GM12878 (cell line): ENCODE measurements around the gene WDR31. TPM values are rescaled to one million over a fixed set of nuclear protein-coding genes. Genes with fewer than 3 reads are reported as not detected.

ENCODE experiments used
- ATAC-seq: fragments of 200-7000 bp; cut with Tn5 transposase; 3 replicates; pipeline ENCODE4 v1.9.1; 2020; ENCODE audit warnings: mild to moderate bottlenecking, moderate library complexity
- BruUV-seq: library from RNA; stranded (reverse); fragments of 400-500 nt; replicated peaks from 2 replicates; lab custom pipeline; 2021; lab: Mats Ljungman, UMichigan
- CTCF ChIA-PET: fragments of 300-600 bp; sonication (Branson Sonifier 250); formaldehyde crosslinking; extraction: SDS; loops from one replicate; lab custom pipeline; 2021; ENCODE audit warnings: inconsistent platforms; lab: Yijun Ruan, JAX
- POLR2A ChIA-PET: fragments of 350-600 bp; formaldehyde crosslinking; extraction: SDS; loops from one replicate; lab custom pipeline; 2021; ENCODE audit warnings: inconsistent platforms; lab: Charles Lee
- RAD21 ChIA-PET: fragments of 300-600 bp; sonication (Branson Sonifier 250); formaldehyde crosslinking; loops from one replicate; lab custom pipeline; 2023; ENCODE audit warnings: antibody characterized with exemption; ENCODE audit not compliant: unreplicated experiment; lab: Charles Lee
- SMC1A ChIA-PET: fragments of 300-600 bp; sonication (Branson Sonifier 250); formaldehyde crosslinking; loops from one replicate; lab custom pipeline; 2023; ENCODE audit not compliant: unreplicated experiment, uncharacterized antibody; lab: Charles Lee
- DNase-seq: peaks from one replicate; pipeline ENCODE4 v3.0.0-alpha.2; 2011; ENCODE audit warnings: low read depth, low spot score
- FAIRE-seq: peaks from 3 replicates; lab custom pipeline; 2011; peaks lifted over from hg19 to GRCh38; lab: Jason Lieb, UNC
- H2AFZ ChIP-seq: 2 replicates; pipeline ENCODE4 v1.6.0; 2011; ENCODE audit warnings: low read depth, low read length, control low read depth; ENCODE audit not compliant: control insufficient read depth
- H3K27ac ChIP-seq: 2 replicates; pipeline ENCODE4 v1.5.1; 2011; ENCODE audit warnings: control low read depth; ENCODE audit not compliant: control insufficient read depth, insufficient read depth
- H3K27me3 ChIP-seq, 2 experiments: replicated peaks in 1 of 2; 2 replicates each; pipeline versions ENCODE4 v1.6.0 to v1.6.1; 2011; ENCODE audit warnings: low read length in 1 of 2; ENCODE audit not compliant: control insufficient read depth in 2 of 2, insufficient read depth in 2 of 2
- H3K36me3 ChIP-seq, 2 experiments: 2 replicates each; pipeline ENCODE4 v1.5.1; 2011; ENCODE audit warnings: low read length in 1 of 2; ENCODE audit not compliant: control insufficient read depth in 2 of 2, insufficient read depth in 2 of 2
- H3K4me1 ChIP-seq: 2 replicates; pipeline ENCODE4 v1.6.1; 2011; ENCODE audit warnings: mild to moderate bottlenecking, low read length, moderate library complexity, mixed read lengths; ENCODE audit not compliant: control insufficient read depth, insufficient read depth
- H3K4me2 ChIP-seq: 2 replicates; pipeline ENCODE4 v1.6.0; 2011; ENCODE audit warnings: control low read depth; ENCODE audit not compliant: control insufficient read depth, insufficient read depth
- H3K4me3 ChIP-seq: fragments of 200-600 bp; sonication (generic); 2 replicates; pipeline ENCODE4 v1.5.1; 2016
- H3K79me2 ChIP-seq: 2 replicates; pipeline ENCODE4 v1.6.0; 2011; ENCODE audit warnings: low read length; ENCODE audit not compliant: control insufficient read depth, insufficient read depth
- H3K9ac ChIP-seq: 2 replicates; pipeline ENCODE4 v1.8.0; 2011; ENCODE audit warnings: low read length, control low read depth, mixed read lengths; ENCODE audit not compliant: control insufficient read depth, insufficient read depth
- H3K9me3 ChIP-seq: replicated peaks from 3 replicates; pipeline ENCODE4 v1.5.1; 2011; ENCODE audit warnings: mild to moderate bottlenecking, low read length; ENCODE audit not compliant: control insufficient read depth, insufficient read depth
- H4K20me1 ChIP-seq: 2 replicates; pipeline ENCODE4 v1.6.0; 2011; ENCODE audit not compliant: control insufficient read depth, insufficient read depth
- CBX5 ChIP-seq: sonication (generic); IDR thresholded peaks from 2 replicates; pipeline ENCODE4 v1.6.1; 2016; ENCODE audit warnings: low read depth, moderate library complexity, mild to moderate bottlenecking, inconsistent platforms
- CHD2 ChIP-seq: IDR thresholded peaks from 2 replicates; pipeline ENCODE4 v1.6.1; 2011; ENCODE audit warnings: low read depth, low read length, improper control_type of control experiment, borderline replicate concordance
- E4F1 ChIP-seq: fragments of 450-650 bp; IDR thresholded peaks from 2 replicates; pipeline ENCODE4 v1.6.1; 2018; ENCODE audit warnings: borderline replicate concordance, mild to moderate bottlenecking; ENCODE audit not compliant: partially characterized antibody
- HDGF ChIP-seq: fragments of 450-650 bp; IDR thresholded peaks from 2 replicates; pipeline ENCODE4 v1.6.1; 2016; ENCODE audit warnings: antibody characterized with exemption
- IRF3 ChIP-seq: fragments of 450-650 bp; IDR thresholded peaks from 2 replicates; pipeline ENCODE4 v1.6.1; 2014; ENCODE audit warnings: mild to moderate bottlenecking
- JUNB ChIP-seq: IDR thresholded peaks from 2 replicates; pipeline ENCODE4 v1.6.1; 2016; ENCODE audit warnings: antibody characterized with exemption, mild to moderate bottlenecking
- MYC ChIP-seq: IDR thresholded peaks from 2 replicates; pipeline ENCODE4 v1.6.1; 2011; ENCODE audit warnings: mild to moderate bottlenecking, low read length, moderate library complexity, inconsistent platforms; ENCODE audit not compliant: insufficient read depth, insufficient replicate concordance, insufficient read length, severe bottlenecking
- NBN ChIP-seq: fragments of 450-650 bp; IDR thresholded peaks from 2 replicates; pipeline ENCODE4 v1.6.1; 2016
- NFYA ChIP-seq: IDR thresholded peaks from 2 replicates; pipeline ENCODE4 v1.6.1; 2011; ENCODE audit warnings: low read depth, mild to moderate bottlenecking, low read length, improper control_type of control experiment, borderline replicate concordance
- NR2C2 ChIP-seq: IDR thresholded peaks from 2 replicates; pipeline ENCODE4 v1.6.1; 2011; ENCODE audit warnings: borderline replicate concordance, low read depth; ENCODE audit not compliant: control insufficient read depth, insufficient read length
- POLR2A ChIP-seq: IDR thresholded peaks from 2 replicates; pipeline ENCODE4 v1.6.1; 2011; ENCODE audit warnings: low read depth, mild to moderate bottlenecking, low read length
- RAD51 ChIP-seq: fragments of 450-650 bp; IDR thresholded peaks from 2 replicates; pipeline ENCODE4 v1.6.1; 2016; ENCODE audit warnings: moderate library complexity, mild to moderate bottlenecking, inconsistent platforms
- RUNX3 ChIP-seq: IDR thresholded peaks from 2 replicates; pipeline ENCODE4 v1.6.1; 2012; ENCODE audit warnings: low read length, inconsistent platforms
- SREBF1 ChIP-seq: IDR thresholded peaks from 2 replicates; pipeline ENCODE4 v1.6.1; 2012; ENCODE audit warnings: mild to moderate bottlenecking, low read length
- TARDBP ChIP-seq: IDR thresholded peaks from 2 replicates; pipeline ENCODE4 v1.6.1; 2016; ENCODE audit warnings: borderline replicate concordance
- TCF12 ChIP-seq: IDR thresholded peaks from 2 replicates; pipeline ENCODE4 v1.6.1; 2011; ENCODE audit warnings: low read depth, mild to moderate bottlenecking, low read length
- TCF7 ChIP-seq: IDR thresholded peaks from 2 replicates; pipeline ENCODE4 v1.6.1; 2014; ENCODE audit warnings: antibody characterized with exemption, borderline replicate concordance
- USF2 ChIP-seq: IDR thresholded peaks from 2 replicates; pipeline ENCODE4 v1.6.1; 2011; ENCODE audit warnings: low read depth, low read length, improper control_type of control experiment, borderline replicate concordance
- ZSCAN29 ChIP-seq: fragments of 450-650 bp; IDR thresholded peaks from 2 replicates; pipeline ENCODE4 v1.6.1; 2017; ENCODE audit warnings: mild to moderate bottlenecking, moderate library complexity
- WGBS: methylation state at CpG from one replicate; pipeline ENCODE4 v1.1.6; 2016; ENCODE audit warnings: low lambda C conversion rate; ENCODE audit not compliant: insufficient replicate concordance, insufficient coverage; ENCODE audit errors: missing lambda C conversion rate; 5-methylcytosine and 5-hydroxymethylcytosine counted together
- in situ Hi-C: fragments of 300-500 bp; cut with MboI; formaldehyde crosslinking; loops from 9 replicates; pipeline ENCODE4 v1.14.3; 2018; ENCODE audit warnings: mixed read lengths
- intact Hi-C: fragments of 100-400 bp; cut with micrococcal nuclease; formaldehyde crosslinking; loops from one replicate; pipeline ENCODE4 v1.14.2; 2022; ENCODE audit not compliant: unreplicated experiment
- polyA plus RNA-seq, 11 experiments: library from polyadenylated mRNA; depleted of rRNA in 4 of 11; unstranded in 6 of 11; stranded (reverse) in 5 of 11; fragments of >200 nt; fragmentation: Nextera tagmentation in 4 of 11; fragmentation: Illumina TruSeq in 1 of 11; extraction: Ambion mirVana in 4 of 11; extraction: Trizol in 1 of 11; gene quantifications; 1 replicate in 1 of 11; 2 replicates in 10 of 11; pipeline versions ENCODE4 v1.2.1 to v1.2.3, GENCODE V29; 2011 to 2016; ENCODE audit warnings: inconsistent platforms in 2 of 11, missing spikeins in 2 of 11, low read depth in 1 of 11
- total RNA-seq, 4 experiments: library from RNA; depleted of rRNA in 3 of 4; stranded (reverse); fragments of >200 nt in 3 of 4; fragmentation: Illumina TruSeq in 1 of 4; extraction: Trizol in 1 of 4; gene quantifications; 2 replicates each; pipeline versions ENCODE4 v1.2.1 to v1.2.3, GENCODE V29; 2013 to 2021

WDR31 gene
- total and polyA plus RNA-seq, 10 of the 15 experiments (the other 5 are each of a cell fraction or from before 2014, with no cell fraction given), result 0.26 to 1.7 (median 0.79) TPM

GRCh38 chr9:113275157-113276131 is 64.6 kb downstream of the WDR31 start, which contains the start of the genes CDC26 and PRPF4:
TSS of gene CDC26 (minus strand) at chr9:113275572. CDS start at chr9:113272507, 3,065 bp downstream.
TSS of gene PRPF4 (plus strand) at chr9:113275658. CDS start at chr9:113275744, 86 bp downstream.
- ATAC-seq (peak; percentile 94), FAIRE-seq (peak; percentile 98), DNase-seq (peak; percentile 87)
- Histone ChIP-seq H4K20me1 (no peaks in the 10 kb centered on the region), H3K9me3 (no peaks in the 10 kb centered on the region), H3K4me1 (peaks cover 8% of the 10 kb centered on the region; the same call in 1 of the 2 replicates), H3K9ac (peak within 1 kb of the TSS; percentile 94), H3K4me2 (peak within 1 kb of the TSS; percentile 94), H3K79me2 (peaks cover 40% of the 10 kb centered on the region), H3K36me3 (peaks cover 6 to 11% of the 10 kb centered on the region in 2 experiments; a peak in 3 of 4 replicates), H3K27me3 (no peaks in the 10 kb centered on the region), H3K27ac (peak within 1 kb of the TSS; percentile 89), H2AFZ (peak within 1 kb of the TSS; percentile 96), H3K4me3 (peak within 1 kb of the TSS; percentile 75)
- ChIA-PET CTCF (interaction anchor here (0.5 to 8.5 kb wide), 36 partner anchors 8 to 1741 kb away, joined by 3 to 117 read pairs (median 5); partner anchors contain the start of genes ALAD, C9orf43, FKBP15 and POLE3), SMC1A (interaction anchor here (0.6 to 5.0 kb wide), 28 partner anchors 10 to 383 kb away, joined by 3 to 68 read pairs (median 4); partner anchors contain the start of genes ALAD, C9orf43, FKBP15 and POLE3), RAD21 (interaction anchor here (0.6 to 5.6 kb wide), 26 partner anchors 9 to 381 kb away, joined by 3 to 63 read pairs (median 4); partner anchors contain the start of genes ALAD, C9orf43, FKBP15 and HDHD3), POLR2A (interaction anchor here (0.6 to 3.0 kb wide), 15 partner anchors 13 to 1334 kb away, joined by 3 to 32 read pairs (median 3); partner anchors contain the start of genes C9orf43, FKBP15, POLE3 and SLC31A1)
- in situ Hi-C loops, result no loop called here
- TSS peak; percentile 78 for BruUV-seq
- intact Hi-C loops, result loop anchor here (1.0 to 10.0 kb wide), 5 partner anchors 55 to 1109 kb away; partner anchors contain the start of genes AKNA and WDR31
- WGBS, result under 1% methylated on average over 63 of the region's 63 CpGs
- 0 out of 2 replicates have a peak, but pooled peaks have one; percentile 40 for TF ChIP-seq IRF3
- TF ChIP-seq SREBF1, result peak; percentile 69; the same call in 1 of the 2 replicates
- peak; percentile 24; the same call in 1 of the 2 replicates for TF ChIP-seq JUNB
- TF ChIP-seq USF2, result no peak
- TF ChIP-seq NR2C2, result no peak
- TF ChIP-seq NBN, result peak; percentile 90
- peak; percentile 45 for TF ChIP-seq MYC
- TF ChIP-seq NFYA, result no peak
- TF ChIP-seq CHD2, result peak; percentile 95
- TF ChIP-seq TARDBP, result no peak
- no peak for TF ChIP-seq ZSCAN29
- no peak for TF ChIP-seq RAD51
- no peak for TF ChIP-seq RUNX3
- peak; percentile 70 for TF ChIP-seq E4F1
- TF ChIP-seq HDGF, result peak; percentile 95; the same call in 1 of the 2 replicates
- TF ChIP-seq TCF7, result no peak
- TF ChIP-seq CBX5, result no peak
- TF ChIP-seq POLR2A, result peak; percentile 100
- no peak for TF ChIP-seq TCF12
